Left renal pelvis (tissue), 4 donors: Measurements from ENCODE around the gene CCDC91. TPM values are rescaled to one million over a fixed set of nuclear protein-coding genes. Genes with fewer than 3 reads are reported as not detected.
A peak's percentile ranks its signal among the peaks of the same experiment; 100 is the strongest.
"Not testable (repeated sequence)": the region's sequence is repeated elsewhere in the genome, so short reads cannot be mapped to it uniquely, and the experiment has no call there.

Experiments
- DNase-seq, 4 donors: peaks; one replicate each; pipeline ENCODE4 v3.0.0-alpha.2; 2013; ENCODE audit warnings: low read depth in 4 of 4, low spot score in 3 of 4
- polyA plus RNA-seq, 4 donors: library from polyadenylated mRNA; unstranded; fragments of 120-200 nt; gene quantifications; one replicate each; pipeline ENCODE4 v1.2.1, GENCODE V29; 2013; ENCODE audit not compliant: insufficient read length in 4 of 4

Gene CCDC91
- polyA plus RNA-seq, 4 donors: 22.0 to 35.7 (median 27.5) TPM

DNA sequence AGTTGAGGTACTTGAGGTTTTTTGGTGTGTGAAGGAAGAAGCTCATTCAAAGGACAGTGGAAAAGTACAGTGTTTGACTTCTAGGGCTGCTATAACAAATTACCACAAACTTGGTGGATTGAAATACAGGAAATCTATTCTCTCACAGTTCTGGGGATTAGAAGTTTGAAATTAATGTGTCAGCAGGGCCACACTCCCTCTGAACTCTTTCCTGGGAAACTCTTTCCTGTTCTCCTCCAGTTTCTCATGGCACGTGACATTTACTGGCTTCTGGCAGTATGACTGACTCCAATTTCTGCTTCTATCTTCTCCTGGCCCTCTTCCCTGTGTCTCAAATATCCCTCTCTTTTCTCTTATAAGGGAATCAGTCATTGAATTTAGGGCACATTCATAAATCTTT, 160.2 kb downstream of the CCDC91 start:
- no peak for DNase-seq

DNA sequence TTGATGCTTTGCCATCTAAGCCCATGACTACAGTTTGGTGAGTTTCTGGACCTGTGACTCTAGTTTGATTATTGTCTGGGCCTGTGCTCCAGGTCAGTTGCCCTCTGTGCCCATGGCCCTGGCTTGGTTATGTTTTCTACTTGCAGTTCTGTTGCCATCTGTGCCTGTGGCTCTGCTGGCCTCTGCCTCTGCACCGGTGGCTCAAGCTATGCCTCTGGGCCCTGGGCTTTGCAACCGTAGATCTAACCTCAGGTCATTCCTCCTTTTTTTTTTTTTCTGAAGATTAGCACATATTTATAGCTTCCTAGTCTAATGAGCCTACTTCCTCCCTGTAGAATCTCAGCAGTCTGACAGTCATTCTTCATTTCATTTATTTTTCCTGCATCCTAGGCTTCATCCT, 161.2 kb downstream of the CCDC91 start:
- DNase-seq: no peak

DNA sequence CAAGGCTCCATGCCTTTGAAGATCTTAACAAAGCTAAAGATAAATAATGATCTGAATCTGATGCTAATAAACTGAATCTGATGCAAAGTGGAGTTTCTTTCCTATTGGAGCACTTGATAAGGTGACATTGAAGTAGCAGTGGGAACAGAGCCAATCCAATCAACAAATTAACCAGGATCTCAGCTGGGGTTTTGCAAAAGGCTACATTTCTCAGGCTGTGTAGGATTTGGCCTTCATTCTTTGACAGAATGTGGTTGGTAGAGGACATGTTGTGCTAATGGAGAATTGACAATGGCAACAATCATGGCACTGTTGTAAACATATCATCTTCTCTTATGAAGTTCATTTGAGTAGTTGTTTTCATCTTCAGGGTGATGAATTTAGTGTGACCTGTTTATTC, 164.9 kb downstream of the CCDC91 start:
- DNase-seq: no peak

DNA sequence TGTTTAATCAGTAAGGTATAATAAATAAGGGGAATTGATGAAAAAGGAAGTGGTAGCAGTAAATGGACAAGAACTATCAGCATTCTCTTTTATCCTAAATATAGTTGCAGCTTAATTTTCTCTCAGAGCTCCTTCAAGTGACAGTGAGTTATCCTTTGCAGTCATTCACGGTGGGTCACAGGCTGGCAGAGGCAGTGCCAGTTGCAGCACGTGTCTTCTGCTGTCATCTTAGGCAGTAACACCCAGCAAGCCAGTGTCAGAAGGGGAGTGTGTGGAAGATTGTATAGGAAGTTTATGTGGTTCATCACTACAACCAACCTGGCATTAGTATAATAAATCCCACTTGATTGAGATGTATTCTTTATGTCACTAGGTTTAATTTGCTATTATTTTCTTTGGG, 170.0 kb downstream of the CCDC91 start:
- no peak for DNase-seq

DNA sequence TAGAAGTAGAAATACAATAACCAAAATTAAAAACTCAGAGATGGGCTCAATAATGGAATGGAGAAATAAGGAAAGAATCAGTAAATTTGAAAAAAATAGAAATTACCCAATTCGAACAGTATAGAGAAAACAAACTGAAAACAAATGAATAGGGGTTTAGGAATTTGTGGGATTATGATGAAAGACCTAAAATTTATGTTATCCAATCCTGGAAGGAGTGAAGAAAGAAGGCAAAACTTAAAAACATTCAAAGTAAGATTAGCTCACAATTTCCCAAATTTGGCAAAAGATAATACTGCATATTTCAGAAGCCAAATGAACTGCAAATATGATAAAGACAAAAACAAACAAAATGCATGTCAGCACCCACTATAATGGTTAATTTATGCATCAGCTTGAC, 177.1 kb downstream of the CCDC91 start:
- DNase-seq: no peak

DNA sequence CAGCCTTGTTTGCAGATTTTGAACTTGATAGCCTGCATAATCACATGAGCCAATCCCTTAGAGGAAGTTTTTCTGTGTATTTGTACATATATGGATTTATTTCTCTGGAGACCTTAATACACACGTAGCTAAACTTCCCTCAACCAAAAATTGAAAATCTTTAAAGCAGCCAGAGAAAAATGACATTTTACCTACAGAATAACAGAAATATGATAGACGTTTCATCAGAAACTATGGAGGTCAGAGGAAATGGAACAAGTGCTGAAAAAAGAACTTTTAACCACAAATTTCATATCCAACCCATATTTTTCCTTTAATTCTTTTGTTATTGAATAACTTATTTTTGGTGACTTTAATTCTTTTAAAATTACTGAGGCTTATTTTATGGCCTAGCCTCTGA, 177.7 kb downstream of the CCDC91 start:
- DNase-seq: no peak

DNA sequence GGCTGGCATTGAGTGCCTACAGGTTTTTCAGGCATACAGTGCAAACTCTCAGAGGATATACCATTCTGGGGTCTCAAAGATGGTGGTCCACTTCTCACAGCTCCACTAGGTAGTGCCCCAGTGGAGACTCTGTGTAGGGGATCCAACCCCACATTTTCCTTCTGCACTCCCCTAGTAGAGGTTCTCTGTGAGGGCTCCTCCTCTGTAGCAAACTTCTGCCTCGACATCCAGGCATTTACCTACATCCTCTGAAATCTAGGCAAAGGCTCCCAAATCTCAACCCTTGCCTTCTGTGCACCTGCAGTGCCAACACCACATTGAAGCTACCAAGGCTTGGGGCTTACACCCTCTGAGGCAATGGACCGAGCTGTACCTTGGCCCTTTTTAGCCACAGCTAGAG, 179.2 kb downstream of the CCDC91 start:
- DNase-seq: no peak

DNA sequence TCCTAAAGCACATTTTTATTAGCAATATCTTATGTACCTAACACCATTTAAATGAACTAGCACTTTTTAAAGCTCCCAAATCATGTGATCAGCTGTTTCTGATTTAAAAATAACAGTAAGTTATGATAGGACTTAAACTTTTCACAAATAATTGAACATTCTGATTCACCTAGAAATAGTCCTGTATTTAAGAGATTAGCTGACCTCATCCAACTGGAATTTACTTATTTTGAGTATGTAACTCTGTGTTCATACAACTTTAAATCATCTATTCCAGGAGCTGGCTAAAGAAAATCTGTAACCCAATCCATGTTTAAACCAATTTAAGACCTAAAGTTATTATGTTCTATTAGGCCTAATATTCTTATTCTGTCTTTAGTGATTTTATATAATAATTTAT, 184.3 kb downstream of the CCDC91 start:
- no peak for DNase-seq

DNA sequence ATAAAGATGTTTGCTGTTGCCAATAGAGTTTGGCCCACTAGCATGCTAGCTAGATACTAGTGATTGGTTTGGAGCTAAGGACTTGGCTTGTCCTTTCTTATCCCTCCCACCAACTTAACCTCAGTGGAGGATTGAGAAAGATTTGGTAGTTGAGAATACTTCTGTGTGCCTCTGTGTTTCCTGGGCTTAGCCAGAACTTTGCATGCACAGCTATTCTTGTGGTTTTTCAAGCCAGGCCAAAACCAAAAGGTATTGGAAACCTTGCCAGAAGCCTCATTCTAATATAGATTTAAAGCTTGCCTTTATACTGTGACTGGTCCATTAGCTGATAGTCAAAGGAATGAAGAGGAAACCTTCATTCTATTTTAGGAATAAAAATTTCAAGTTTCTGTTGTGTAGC, 188.5 kb downstream of the CCDC91 start:
- no peak for DNase-seq

DNA sequence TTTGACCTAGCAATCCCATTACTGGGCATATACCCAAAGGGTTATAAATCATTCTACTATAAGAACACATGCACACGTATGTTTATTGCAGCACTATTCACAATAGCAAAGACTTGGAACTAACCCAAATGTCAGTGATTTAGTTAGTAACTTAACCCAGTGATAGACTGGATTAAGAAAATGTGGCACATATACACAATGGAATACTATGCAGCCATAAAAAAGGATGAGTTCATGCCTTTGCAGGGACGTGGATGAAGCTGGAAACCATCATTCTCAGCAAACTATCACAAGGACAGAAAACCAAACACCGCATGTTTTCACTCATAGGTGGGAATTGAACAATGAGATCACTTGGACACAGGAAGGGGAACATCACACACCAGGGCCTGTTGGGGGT, 189.5 kb downstream of the CCDC91 start:
- DNase-seq: not testable (repeated sequence)

DNA sequence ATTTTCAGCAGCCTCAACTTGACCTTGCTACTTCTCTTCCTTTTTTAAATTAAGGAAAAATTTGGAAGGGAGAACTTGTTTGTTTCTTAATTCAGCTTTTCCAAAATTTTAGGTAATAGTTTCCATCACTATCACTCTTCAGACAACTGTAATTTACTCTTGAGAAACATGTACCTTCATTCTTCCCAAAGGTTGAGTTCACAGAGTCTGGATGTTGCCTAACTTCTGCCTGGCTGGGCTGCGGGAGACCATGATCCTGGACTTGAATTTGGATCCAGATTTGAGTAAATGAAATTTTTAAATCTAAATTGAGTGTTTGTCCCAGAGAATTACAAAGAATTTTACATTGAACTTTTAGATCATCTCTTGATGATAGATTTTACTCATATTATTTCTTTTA, 193.1 kb downstream of the CCDC91 start:
- DNase-seq: no peak

DNA sequence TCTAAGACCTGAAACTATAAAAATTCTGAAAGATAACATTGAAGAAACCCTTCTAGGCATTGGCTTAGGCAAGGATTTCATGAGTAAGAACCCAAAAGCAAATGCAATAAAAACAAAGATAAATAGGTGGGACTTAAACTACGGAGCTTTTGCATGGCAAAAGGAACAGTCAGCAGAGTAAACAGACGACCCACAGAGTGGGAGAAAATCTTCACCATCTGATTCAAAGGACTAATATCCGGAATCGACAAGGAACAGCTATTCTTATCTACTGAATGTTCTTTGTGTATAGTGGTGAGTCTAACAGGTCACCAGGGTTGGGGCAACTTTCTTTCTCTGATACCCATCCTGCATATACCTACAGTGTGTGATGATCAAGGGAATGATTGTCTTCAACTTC, 198.6 kb downstream of the CCDC91 start:
- DNase-seq: no peak

DNA sequence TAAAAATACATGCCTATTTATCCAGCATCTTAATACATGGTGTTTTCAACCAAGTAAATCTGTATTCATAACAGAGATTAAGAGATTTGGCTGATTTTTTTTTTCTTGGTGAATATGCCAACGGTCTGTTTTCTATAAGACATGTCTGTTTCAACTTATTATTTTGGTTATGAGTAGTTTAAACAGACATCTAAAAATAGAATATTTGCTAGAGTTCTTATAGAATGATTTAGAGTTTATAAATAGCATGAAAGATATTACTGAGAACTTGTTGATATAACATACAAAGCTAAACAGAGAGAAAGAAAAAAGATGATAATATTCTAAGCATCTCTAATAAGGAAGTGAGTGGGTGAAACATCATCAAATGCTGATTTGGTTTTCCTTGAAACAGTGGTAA, 199.9 kb downstream of the CCDC91 start:
- DNase-seq: no peak

DNA sequence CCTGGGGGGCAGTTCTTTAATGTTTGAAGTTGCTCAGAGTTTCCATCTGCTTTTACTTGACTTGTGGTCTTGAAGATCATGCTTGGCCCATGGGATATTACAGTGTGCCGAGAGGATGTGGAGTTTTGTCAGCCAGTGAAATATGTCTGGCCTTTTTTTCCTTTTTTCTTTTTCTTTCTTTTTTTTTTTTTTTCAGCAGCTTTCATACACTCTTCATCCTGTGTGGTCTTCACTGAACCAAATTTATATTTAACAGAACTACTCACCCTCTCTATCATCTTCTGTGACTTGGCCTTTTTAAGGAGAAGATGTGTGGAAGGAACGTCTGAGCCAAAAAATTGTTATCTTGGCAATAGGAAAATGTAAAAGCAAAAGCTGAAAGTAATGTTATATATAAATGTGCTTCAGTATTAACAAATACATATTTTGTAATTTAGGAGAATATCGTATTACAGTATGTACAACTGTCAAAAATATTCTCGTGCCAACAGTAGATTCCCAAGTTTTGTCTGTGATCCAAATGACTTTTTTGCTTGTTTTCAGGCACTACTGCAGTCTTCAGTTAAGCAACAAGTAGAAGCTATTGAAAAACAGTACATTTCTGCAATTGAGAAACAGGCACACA, 200.6 kb downstream of the CCDC91 start:
- peak in 2 of 4 donors; percentile 3 to 5 for DNase-seq

DNA sequence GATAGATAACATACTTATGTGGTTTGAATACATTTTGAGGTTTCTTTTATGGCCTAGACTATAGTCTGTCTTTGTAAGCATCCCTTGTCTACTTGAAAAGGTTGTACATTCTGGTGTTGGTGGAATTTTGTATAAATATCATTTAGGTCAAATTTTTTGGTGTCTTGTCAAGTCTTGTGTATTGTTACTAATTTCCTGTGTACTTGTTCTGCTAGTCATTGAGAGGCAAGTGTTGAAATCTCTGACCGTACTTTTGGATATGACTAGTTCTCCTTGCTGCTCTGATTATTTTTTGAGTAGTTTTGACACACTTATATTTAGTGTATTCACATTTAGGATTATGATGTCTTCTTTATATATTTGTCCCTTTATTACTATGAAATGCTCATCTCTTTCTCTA, 219.6 kb downstream of the CCDC91 start:
- no peak for DNase-seq

DNA sequence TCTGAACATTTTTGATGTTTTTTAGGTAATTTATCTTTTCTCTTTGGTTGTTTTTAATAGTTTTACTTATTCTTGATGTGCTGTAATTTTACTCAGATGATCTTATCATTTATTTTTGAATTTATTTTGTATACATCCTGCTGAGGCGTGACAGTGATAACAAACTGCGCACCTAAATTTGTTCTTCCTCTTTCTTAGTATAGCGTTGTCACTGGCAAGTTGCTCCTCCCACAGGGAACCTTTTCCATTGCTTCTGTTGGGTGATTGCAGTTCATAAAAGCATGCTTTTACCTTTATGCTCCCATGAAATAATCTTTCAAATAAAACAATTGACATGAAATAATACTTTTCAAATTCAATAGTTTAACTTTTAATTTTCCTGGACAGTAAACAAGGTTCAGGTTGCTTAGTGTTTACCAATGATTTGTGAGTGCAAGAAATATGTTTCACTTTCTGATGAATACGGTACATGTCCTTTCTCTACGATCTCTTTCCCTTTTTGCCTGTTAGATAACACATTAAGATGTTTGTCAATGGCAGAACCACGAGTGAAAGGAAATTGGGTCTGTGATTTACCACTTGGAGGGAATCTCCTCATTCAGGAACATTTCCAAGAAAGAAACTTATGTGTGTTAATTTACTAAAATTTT, 223.3 kb downstream of the CCDC91 start:
- DNase-seq: no peak

DNA sequence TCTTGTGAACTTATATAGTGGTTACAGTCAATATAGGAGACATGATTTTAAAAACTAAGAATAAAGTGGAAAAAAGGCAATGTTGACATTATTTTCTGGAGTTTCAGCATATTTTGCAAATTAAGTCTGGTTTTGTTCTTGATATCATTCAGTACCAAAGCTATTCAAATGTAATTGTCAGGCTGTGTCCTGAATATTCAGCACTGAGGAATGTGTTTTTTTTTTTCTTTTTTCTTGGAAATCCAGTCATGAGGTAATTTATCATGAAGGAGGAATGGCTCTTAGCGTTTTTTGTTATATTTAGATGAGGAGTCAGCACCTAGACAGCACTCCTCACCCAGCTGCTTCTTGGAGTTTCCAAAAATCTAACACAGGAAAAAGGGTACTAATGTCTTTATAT, 225.5 kb downstream of the CCDC91 start:
- no peak for DNase-seq

DNA sequence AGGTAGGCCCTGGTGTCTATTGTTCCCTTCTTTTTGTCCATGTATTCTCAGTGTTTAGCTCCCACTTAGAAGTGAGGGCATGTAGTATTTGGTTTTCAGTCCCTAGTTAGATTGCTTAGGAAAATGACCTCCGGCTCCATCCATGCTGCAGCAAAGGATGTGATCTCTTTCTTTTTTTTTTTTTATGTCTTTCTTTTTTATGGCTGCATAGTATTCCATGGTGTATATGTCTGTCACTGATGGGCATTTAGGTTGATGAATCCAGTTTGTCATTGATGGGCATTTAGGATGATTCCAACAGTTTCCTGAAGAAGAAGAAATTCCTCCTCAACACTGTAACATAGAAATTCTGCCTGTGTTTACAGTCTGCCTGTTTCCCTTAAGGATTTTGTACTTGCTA, 231.1 kb downstream of the CCDC91 start:
- DNase-seq: no peak

DNA sequence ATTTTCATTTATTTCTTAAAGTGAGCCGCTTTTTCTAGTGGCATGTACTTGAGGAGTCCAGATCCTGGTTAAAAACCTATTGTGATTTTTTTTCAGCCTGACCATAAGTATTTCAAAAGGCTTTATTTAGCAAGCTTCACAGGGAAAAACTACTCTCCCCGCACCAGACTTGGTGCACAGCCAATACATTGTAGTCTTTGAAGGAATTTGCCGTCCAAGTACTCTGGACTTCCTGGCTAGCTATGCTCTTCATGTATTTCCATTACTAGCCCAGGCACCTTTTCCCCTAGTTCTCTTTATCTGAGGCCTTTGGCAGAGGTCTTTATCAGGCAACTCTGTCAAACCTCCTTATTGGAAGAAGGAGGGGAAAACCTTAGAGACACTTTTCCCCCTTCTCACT, 234.7 kb downstream of the CCDC91 start:
- peak in 3 of 4 donors; percentile 23 to 37 (median 29) for DNase-seq

DNA sequence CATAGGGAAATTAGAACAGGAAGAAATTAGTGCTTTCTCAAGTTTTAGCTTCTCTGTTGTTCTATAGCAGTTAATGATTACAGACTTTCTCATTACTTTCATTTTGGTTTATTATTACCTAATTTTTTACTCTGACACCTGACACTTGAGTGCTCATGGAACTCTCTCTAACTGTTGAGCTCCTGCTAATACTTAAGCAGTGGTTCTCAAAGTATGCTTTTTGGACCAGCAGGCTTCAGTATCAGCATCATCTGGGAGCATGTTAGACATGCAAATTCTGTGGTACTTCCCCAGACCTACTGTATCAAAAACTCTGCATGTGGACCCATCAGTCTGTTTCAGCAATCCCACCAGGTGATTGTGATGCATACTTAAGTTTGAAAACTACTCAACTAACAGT, 235.3 kb downstream of the CCDC91 start:
- DNase-seq: no peak

DNA sequence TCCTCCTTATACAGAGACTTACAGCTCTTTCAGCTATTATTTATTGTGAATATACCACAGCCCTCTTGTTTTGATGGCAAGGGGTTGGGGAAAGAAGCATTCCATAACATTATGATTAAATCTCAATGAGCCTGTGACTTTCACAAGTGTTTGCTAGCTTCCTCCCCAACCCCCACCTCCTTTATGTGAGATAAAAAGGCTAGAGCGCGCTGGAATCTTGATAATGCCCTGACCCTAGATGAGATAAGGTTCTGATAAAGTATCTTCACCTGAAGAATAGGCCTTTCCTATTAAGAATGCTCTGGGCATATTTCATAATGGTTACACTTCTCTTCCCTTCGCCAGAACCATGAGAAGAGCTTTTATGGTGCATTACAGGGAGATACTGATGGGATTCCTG, 236.8 kb downstream of the CCDC91 start:
- no peak for DNase-seq

DNA sequence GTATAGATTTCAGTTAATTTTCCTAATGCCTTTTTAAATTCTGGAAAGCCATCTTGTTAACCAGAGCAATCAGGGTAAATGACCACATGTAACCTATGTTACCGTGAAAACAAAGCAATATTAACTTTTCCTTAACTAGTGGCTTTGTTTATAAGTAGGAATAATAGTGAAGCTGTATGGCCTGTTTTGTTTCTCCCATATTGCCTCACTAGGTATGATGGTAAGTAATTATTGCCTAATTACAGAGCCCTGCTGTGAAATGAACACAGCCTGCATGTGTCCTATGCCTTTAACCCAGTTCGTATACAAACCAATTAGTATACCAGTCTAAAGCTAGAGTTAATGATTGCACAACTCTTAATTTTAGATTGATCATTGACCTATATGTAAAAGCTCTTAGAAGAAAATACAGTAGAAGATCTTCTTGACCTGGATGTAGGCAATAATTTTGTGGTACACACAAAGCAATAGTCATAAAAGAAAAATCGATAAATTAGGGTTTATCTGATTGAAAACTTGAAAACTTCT, 249.9 kb downstream of the CCDC91 start:
- no peak for DNase-seq

DNA sequence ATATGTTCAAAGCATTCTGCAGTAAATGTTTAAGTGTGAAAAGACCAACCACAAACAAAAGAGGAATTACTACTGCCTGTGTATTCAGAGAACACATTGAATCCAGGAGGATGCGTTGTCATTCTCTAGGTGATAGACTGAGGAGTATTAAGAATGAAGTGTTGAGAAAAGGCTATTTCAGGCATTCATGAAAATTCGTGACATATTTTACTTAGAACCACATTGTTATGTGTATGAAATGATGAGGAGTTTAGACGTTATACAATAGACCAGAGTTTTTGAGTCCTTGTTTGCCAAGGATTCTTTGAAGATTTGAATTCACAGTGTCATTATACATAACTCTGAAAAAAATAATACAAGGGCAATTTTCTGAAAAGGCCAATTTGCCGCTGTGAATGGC, 251.8 kb downstream of the CCDC91 start:
- no peak for DNase-seq
